ENCODE measurements around the gene FCN3.

GRCh38 chr1:27342391-27342777, 32.2 kb downstream of the FCN3 start:
- TF ChIP-seq CTCF (conservative IDR thresholded peaks at IDR 0.05; ENCODE audit: low read length), result 0 out of 2 replicates have a peak, but pooled peaks have one; percentile 15
- TF ChIP-seq EZH2phosphoT487 (IDR thresholded peaks at IDR 0.05; ENCODE audit: borderline replicate concordance, low read depth, low read length), result no peak
